Stimulated activated CD4-positive, alpha-beta T cell treated with anti-CD3 and anti-CD28 coated beads, Interleukin-15, amount 100 ng/mL, for 24 hours (primary cell): Measurements from ENCODE around the gene TPSB2.
"Not testable (repeated sequence)": the region's sequence is repeated elsewhere in the genome, so short reads cannot be mapped to it uniquely, and the experiment has no call there.

Source experiments
- DNase-seq: peaks from one replicate; pipeline ENCODE4 v3.0.0-alpha.2; 2020

Gene TPSB2

GRCh38 chr16:1239575-1239974 is 9.6 kb upstream of the TPSB2 start:
- not testable (repeated sequence) for DNase-seq

DNA sequence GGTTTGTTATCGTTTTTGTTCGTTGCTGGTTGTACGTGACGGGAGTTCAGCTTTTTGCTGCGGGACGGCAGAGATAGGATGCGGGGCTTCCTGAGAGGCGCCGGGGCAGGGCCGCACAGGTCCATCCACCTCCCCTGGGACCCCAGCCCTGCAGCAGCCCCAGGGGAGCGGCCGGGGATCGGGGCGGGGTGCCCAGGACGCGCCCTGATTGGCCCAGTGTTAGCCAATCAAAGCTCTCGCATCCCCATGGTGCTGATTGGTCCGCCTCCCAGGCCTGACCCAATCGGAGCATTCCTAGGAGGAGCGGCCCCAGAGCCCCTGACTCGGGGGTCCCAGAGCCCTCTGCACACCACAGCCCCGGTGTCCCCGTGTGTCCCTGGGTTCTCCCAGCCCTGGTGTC is 8.9 kb upstream of the TPSB2 start:
- not testable (repeated sequence) for DNase-seq

GRCh38 chr16:1237990-1238389 is 8.0 kb upstream of the TPSB2 start:
- no peak for DNase-seq

GRCh38 chr16:1236659-1237058 is 6.7 kb upstream of the TPSB2 start:
- DNase-seq, result not testable (repeated sequence)

DNA sequence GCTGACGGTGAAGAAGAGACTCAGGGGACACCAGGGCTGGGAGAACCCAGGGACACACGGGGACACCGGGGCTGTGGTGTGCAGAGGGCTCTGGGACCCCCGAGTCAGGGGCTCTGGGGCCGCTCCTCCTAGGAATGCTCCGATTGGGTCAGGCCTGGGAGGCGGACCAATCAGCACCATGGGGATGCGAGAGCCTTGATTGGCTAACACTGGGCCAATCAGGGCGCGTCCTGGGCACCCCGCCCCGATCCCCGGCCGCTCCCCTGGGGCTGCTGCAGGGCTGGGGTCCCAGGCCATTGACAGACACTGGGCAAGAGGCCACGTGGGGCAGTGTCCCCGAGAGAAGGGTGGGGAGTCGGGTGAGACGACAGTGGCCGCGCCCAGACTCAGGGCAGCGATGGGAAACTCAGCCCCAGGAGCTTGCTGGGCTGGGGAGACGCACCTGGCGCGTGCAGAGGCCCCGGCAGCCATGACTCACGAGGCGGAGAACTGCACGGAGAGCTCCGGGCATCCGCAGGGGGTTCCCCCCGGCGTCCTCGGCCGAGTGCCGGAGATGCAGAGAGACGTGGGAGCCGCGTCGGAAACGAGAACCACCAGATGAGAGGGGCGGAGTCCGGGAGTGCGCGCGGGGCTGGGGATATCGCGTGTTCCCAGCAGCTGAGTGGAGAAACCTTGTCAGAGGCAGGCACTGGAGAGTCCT is 2.2 kb upstream of the TPSB2 start:
- not testable (repeated sequence) for DNase-seq

- DNase-seq, result not testable (repeated sequence)
Measured at GRCh38 chr16:1231301-1231700, 1.3 kb upstream of the TPSB2 start.

DNA sequence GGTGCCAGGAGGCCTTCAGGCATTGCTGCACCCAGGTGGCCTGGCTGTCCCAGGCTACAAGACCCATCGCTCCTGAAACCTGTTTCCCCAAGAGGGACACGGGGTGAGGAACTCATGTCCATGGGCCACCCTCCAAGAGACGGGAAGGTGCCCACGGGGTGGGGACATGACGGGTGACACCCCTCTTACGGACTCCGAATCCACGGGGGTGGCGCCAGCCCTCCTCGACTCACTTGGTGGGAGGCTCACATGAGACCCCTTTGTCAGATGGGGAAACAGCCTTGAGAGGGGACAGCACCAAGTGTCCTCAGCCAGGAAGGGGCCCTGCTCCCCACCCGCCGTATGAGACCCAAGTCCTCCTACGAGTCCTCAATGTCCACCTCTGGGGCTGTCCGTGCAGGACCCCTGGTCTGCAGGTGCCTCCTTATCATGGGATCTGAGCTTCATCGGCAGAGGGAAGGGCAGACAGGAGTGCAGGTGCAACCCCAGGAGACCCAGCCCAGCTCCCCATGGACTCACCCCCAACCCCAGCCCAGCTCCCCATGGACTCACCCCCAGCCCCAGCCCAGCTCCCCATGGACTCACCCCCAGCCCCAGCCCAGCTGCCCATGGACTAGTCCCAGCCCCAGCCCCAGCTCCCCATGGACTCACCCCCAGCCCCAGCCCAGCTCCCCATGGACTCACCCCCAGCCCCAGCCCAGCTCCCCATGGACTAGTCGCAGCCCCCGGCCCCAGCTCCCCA is 658 bp upstream of the TPSB2 start:
- DNase-seq, result not testable (repeated sequence)

DNA sequence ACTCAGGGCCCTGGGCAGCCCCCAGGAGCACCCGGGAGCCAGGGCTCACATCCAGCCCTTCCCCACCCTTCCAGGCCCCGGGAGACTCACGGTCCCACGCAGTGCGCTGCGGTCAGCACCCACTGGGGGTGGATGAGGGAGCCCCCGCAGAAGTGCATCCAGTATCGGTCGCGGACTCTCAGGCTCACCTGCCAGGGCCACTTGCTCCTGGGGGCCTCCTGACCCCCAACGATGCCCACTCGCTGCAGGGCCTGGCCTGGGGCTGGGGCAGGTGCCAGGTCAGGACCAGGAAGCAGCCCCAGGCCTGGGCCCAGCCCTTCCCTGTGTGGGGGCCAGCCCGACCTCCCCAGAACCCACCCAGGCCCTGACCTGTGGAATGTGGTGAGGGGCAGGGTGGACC is 508 bp downstream of the TPSB2 start:
- DNase-seq, result not testable (repeated sequence)

GRCh38 chr16:1228227-1228626 is 1.8 kb downstream of the TPSB2 start:
- not testable (repeated sequence) for DNase-seq

DNA sequence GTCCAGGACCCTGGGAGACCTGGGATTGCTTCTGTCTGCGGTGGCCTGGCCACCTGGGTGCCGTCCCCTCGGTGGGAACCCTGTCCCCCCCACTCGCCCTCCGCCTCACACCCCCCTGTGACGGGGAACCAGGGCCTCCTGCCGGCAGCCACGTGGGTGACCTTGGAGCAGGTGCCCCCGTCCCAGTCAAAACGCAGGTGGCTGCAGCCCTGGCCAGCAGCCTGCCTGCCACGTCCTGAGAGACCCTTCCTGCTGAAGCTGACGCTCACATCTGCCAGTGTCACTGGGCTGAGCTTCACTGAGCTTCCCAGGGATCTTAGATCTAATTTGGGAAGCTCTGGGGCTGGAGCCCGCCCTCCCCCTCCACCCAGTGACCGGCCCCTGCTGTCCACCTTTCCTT is 3.3 kb downstream of the TPSB2 start:
- DNase-seq, result not testable (repeated sequence)

GRCh38 chr16:1225728-1226311 is 4.2 kb downstream of the TPSB2 start:
- not testable (repeated sequence) for DNase-seq

DNA sequence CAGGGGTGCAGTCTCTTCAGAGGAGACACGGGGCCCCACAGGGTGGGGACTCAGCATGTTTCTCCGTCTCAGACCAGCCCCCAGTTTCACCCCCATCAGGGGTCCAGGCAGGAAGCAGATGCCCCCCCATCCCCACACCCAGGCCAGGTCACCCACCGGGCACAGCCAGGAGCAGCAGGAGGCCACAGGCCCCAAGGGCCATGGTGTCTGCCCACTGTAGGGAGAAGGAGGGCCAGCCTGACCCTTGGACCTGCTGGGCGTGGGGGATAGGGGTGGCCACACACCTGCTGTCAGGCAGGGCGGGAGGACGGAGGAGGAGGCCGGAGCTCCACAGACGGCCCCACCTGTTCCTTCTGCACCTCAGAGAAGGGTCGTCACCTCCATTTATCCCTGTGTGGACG is 4.9 kb downstream of the TPSB2 start, which contains the start of gene TPSG1:
TSS of gene TPSG1 (minus strand) at position 218 of the 401 bp plus-strand sequence. CDS start at position 202, 16 bp downstream.
- DNase-seq, result no peak

DNA sequence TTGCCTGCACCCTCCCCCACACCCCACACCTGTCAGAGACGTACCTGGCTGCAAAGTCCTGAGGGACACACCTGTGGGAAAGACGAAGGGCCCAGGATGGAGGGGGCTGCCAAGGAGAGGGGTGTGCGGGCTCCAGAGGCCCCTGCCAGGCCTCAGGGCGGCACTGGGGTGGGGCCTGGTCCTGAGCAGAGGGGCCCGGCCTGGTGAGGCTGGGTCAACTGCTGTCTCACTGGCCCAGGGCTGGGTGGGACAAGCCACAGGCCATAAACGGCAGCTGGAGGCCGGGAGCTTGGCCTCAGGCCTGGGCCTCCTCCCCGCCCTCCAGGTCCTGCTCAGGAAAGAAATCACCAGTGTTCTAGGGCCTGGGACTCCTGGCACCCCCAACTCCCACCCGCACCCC is 5.4 kb downstream of the TPSB2 start:
- DNase-seq, result no peak

- no peak for DNase-seq
Measured at GRCh38 chr16:1223355-1224214, 6.4 kb downstream of the TPSB2 start.

- DNase-seq, result no peak
Measured at GRCh38 chr16:1222553-1223354, 7.2 kb downstream of the TPSB2 start.

GRCh38 chr16:1221628-1222552 is 8.1 kb downstream of the TPSB2 start:
- no peak for DNase-seq

DNA sequence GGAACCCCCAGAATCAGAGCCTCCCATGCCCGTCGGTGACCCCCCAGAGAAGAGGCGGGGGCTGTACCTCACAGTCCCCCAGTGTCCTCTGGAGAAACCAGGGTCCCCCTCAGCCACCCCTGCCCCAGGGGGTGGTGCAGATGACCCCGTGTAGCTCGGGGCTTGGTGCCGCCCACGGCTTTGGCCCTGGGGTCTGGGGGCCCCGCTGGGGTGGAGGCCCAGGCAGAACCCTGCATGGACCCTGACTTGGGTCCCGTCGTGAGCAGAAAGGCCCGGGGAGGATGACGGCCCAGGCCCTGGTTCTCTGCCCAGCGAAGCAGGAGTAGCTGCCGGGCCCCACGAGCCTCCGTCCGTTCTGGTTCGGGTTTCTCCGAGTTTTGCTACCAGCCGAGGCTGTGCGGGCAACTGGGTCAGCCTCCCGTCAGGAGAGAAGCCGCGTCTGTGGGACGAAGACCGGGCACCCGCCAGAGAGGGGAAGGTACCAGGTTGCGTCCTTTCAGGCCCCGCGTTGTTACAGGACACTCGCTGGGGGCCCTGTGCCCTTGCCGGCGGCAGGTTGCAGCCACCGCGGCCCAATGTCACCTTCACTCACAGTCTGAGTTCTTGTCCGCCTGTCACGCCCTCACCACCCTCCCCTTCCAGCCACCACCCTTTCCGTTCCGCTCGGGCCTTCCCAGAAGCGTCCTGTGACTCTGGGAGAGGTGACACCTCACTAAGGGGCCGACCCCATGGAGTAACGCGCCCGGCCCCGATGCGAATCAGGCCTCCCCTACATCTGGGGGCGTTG is 8.9 kb downstream of the TPSB2 start:
- DNase-seq, result no peak

DNA sequence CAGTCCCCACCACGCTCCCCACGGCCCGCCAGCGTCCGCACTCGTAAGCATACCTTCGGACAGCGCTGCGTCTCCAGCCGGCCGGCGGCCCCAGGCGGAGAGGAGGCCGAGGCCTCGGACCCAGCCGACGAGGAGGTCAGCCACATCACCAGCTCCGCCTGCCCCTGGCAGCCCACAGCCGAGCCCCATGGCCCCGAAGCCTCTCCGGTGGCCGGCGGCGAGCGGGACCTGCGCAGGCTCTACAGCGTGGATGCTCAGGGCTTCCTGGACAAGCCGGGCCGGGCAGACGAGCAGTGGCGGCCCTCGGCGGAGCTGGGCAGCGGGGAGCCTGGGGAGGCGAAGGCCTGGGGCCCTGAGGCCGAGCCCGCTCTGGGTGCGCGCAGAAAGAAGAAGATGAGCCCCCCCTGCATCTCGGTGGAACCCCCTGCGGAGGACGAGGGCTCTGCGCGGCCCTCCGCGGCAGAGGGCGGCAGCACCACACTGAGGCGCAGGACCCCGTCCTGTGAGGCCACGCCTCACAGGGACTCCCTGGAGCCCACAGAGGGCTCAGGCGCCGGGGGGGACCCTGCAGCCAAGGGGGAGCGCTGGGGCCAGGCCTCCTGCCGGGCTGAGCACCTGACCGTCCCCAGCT is 9.8 kb downstream of the TPSB2 start:
- DNase-seq, result no peak

DNA sequence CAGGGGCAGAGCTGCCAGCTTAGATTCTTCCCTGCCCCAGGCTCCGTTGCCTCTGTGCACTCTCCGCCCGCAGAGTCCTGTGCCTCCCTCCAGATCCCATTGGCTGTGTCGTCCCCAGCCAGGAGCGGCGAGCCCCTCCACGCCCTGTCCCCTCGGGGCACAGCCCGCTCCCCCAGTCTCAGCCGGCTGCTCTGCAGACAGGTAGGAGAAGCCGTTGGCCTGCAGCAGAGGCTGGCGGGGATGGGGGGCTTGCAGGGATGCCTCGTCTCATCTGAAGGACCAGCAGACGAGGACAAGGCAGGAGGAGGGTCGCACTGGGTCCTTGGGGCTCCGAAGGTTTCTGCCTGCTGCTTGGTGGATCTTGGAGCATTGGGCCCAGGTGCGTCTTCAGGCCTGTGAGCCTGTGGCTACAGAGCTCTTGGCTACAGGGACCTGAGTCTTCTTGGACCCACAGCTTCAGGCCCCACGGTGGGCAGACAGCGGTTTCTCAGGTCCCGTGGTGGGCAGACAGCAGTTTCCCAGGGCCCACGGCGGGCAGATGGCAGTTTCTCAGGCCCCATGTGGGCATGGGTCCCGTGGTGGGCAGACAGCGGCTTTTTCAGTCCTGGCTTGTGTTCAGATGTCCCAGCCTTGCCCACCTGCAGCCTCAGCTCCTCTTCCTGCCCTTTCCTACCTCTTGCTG is 10.9 kb downstream of the TPSB2 start:
- no peak for DNase-seq
